ENCODE measurements around the gene CHD9. TPM values are rescaled to one million over a fixed set of nuclear protein-coding genes. Genes with fewer than 3 reads are reported as not detected.
"Not testable (repeated sequence)": the region's sequence is repeated elsewhere in the genome, so short reads cannot be mapped to it uniquely, and the experiment has no call there.

Gene CHD9
- total and polyA plus RNA-seq, 4 donors = 6.2 to 46.6 (median 32.5) TPM

DNA sequence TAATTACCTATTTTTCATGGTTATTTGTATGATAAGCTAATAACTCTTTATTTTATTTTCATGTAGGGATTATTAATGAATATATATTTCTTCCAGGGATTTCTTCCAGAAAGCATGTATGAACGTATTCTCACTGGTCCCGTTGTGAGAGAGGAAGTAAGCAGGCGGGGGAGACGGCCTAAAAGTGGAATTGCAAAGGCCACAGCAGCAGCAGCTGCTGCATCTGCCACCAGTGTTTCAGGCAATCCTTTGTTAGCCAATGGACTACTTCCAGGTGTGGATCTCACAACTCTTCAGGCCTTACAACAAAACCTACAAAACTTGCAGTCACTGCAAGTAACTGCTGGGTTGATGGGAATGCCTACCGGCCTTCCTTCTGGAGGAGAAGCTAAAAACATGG lies 269.1 kb downstream of the CHD9 start:
- peaks cover 3 to 48% (median 24%) of the 10 kb centered on the region in 4 donors for H3K36me3 ChIP-seq (ENCODE audit: control insufficient read depth in 4 of 4, insufficient read depth in 3 of 4, low read depth in 1 of 4, low read length in 3 of 4)
- no peaks in the 10 kb centered on the region for H3K4me1 ChIP-seq (ENCODE audit: control insufficient read depth in 4 of 4, insufficient read depth in 4 of 4, low read length in 3 of 4)
- no peak overlapping the region for H3K27ac ChIP-seq (ENCODE audit: low read depth in 1 of 2, low read length in 2 of 2)
- no peaks in the 10 kb centered on the region for H3K9me3 ChIP-seq (ENCODE audit: control insufficient read depth in 4 of 4, low read length in 3 of 4)
- no peak overlapping the region for H3K9ac ChIP-seq (ENCODE audit: low read depth in 1 of 2, low read length in 2 of 2)
- no peak for DNase-seq (ENCODE audit: low spot score)
- WGBS = 93% methylated on average over 5 of the region's 5 CpGs
- H3K27me3 ChIP-seq (ENCODE audit: control insufficient read depth in 4 of 4, insufficient read depth in 4 of 4, low read length in 3 of 4) = no peaks in the 10 kb centered on the region
- no peak for TF ChIP-seq JUND (IDR thresholded peaks at IDR 0.05)
- TF ChIP-seq RAD21 (IDR thresholded peaks at IDR 0.05) = no peak
- TF ChIP-seq EGR1 (IDR thresholded peaks at IDR 0.05; ENCODE audit: low read depth in 2 of 2) = no peak
- no peak for TF ChIP-seq NR2F2 (IDR thresholded peaks at IDR 0.05)
- no peak for TF ChIP-seq FOXA2 (IDR thresholded peaks at IDR 0.05)
- no peak for TF ChIP-seq SP1 (IDR thresholded peaks at IDR 0.05)
- TF ChIP-seq GABPA (IDR thresholded peaks at IDR 0.05 in 1 of 2, conservative IDR thresholded peaks at IDR 0.05 in 1 of 2) = no peak
- no peak for TF ChIP-seq FOXA1 (IDR thresholded peaks at IDR 0.05)
- TF ChIP-seq, protein P1, sequence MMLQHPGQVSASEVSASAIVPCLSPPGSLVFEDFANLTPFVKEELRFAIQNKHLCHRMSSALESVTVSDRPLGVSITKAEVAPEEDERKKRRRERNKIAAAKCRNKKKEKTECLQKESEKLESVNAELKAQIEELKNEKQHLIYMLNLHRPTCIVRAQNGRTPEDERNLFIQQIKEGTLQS (IDR thresholded peaks at IDR 0.05) = no peak
- TF ChIP-seq, protein P2, sequence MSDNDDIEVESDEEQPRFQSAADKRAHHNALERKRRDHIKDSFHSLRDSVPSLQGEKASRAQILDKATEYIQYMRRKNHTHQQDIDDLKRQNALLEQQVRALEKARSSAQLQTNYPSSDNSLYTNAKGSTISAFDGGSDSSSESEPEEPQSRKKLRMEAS (IDR thresholded peaks at IDR 0.05) = no peak
- H3K4me3 ChIP-seq (ENCODE audit: low read depth in 1 of 3, low read length in 3 of 3) = no peak overlapping the region

GRCh38 chr16:53330991-53331390 lies 276.2 kb downstream of the CHD9 start:
- H3K4me3 ChIP-seq (ENCODE audit: low read depth in 1 of 3, low read length in 3 of 3); H3K9ac ChIP-seq (ENCODE audit: low read depth in 1 of 2, low read length in 2 of 2); H3K4me1 ChIP-seq (ENCODE audit: control insufficient read depth in 4 of 4, insufficient read depth in 4 of 4, low read length in 3 of 4); DNase-seq (ENCODE audit: low spot score); H3K36me3 ChIP-seq (ENCODE audit: control insufficient read depth in 4 of 4, insufficient read depth in 3 of 4, low read depth in 1 of 4, low read length in 3 of 4); H3K9me3 ChIP-seq (ENCODE audit: control insufficient read depth in 4 of 4, low read length in 3 of 4); H3K27me3 ChIP-seq (ENCODE audit: control insufficient read depth in 4 of 4, insufficient read depth in 4 of 4, low read length in 3 of 4); H3K27ac ChIP-seq (ENCODE audit: low read depth in 1 of 2, low read length in 2 of 2): not testable (repeated sequence)
- 97% methylated on average over 2 of the region's 3 CpGs for WGBS

- H3K9ac ChIP-seq (ENCODE audit: low read depth in 1 of 2, low read length in 2 of 2) = no peak overlapping the region
- TF ChIP-seq RAD21 (IDR thresholded peaks at IDR 0.05) (no peak), GABPA (IDR thresholded peaks at IDR 0.05 in 1 of 2, conservative IDR thresholded peaks at IDR 0.05 in 1 of 2) (no peak), HNF4A (conservative IDR thresholded peaks at IDR 0.05) (no peak), SP1 (IDR thresholded peaks at IDR 0.05) (no peak), REST (IDR thresholded peaks at IDR 0.05) (no peak), CTCF (IDR thresholded peaks at IDR 0.05; ENCODE audit: low read depth, low read length, missing input control) (no peak), EGR1 (IDR thresholded peaks at IDR 0.05; ENCODE audit: low read depth in 2 of 2) (no peak), FOXA2 (IDR thresholded peaks at IDR 0.05) (no peak), HNF4G (IDR thresholded peaks at IDR 0.05) (no peak), NR2F2 (IDR thresholded peaks at IDR 0.05) (no peak), YY1 (IDR thresholded peaks at IDR 0.05) (no peak), RXRA (IDR thresholded peaks at IDR 0.05) (no peak), TAF1 (conservative IDR thresholded peaks at IDR 0.05) (no peak), FOXA1 (IDR thresholded peaks at IDR 0.05) (no peak), JUND (IDR thresholded peaks at IDR 0.05) (no peak)
- TF ChIP-seq, protein P1 (IDR thresholded peaks at IDR 0.05) = no peak
- TF ChIP-seq, protein P3, sequence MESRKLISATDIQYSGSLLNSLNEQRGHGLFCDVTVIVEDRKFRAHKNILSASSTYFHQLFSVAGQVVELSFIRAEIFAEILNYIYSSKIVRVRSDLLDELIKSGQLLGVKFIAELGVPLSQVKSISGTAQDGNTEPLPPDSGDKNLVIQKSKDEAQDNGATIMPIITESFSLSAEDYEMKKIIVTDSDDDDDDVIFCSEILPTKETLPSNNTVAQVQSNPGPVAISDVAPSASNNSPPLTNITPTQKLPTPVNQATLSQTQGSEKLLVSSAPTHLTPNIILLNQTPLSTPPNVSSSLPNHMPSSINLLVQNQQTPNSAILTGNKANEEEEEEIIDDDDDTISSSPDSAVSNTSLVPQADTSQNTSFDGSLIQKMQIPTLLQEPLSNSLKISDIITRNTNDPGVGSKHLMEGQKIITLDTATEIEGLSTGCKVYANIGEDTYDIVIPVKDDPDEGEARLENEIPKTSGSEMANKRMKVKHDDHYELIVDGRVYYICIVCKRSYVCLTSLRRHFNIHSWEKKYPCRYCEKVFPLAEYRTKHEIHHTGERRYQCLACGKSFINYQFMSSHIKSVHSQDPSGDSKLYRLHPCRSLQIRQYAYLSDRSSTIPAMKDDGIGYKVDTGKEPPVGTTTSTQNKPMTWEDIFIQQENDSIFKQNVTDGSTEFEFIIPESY (IDR thresholded peaks at IDR 0.05) = no peak
- no peak overlapping the region for H3K4me3 ChIP-seq (ENCODE audit: low read depth in 1 of 3, low read length in 3 of 3)
- DNase-seq (ENCODE audit: low spot score) = no peak
- H3K27ac ChIP-seq (ENCODE audit: low read depth in 1 of 2, low read length in 2 of 2) = no peak overlapping the region
- H3K9me3 ChIP-seq (ENCODE audit: control insufficient read depth in 4 of 4, low read length in 3 of 4) = no peaks in the 10 kb centered on the region
- no peaks in the 10 kb centered on the region for H3K36me3 ChIP-seq (ENCODE audit: control insufficient read depth in 4 of 4, insufficient read depth in 3 of 4, low read depth in 1 of 4, low read length in 3 of 4)
- 71% methylated on average over 4 of the region's 4 CpGs for WGBS
- H3K4me1 ChIP-seq (ENCODE audit: control insufficient read depth in 4 of 4, insufficient read depth in 4 of 4, low read length in 3 of 4) = no peaks in the 10 kb centered on the region
- H3K27me3 ChIP-seq (ENCODE audit: control insufficient read depth in 4 of 4, insufficient read depth in 4 of 4, low read length in 3 of 4) = no peaks in the 10 kb centered on the region
Observed at GRCh38 chr16:53334581-53334980, 279.8 kb downstream of the CHD9 start.

All from liver (tissue), 9 donors.